Astrocyte (in vitro differentiated cells and primary cell): ENCODE data around the gene PCGF3. TPM values are rescaled to one million over a fixed set of nuclear protein-coding genes. Genes with fewer than 3 reads are reported as not detected.

ENCODE experiments used
- DNase-seq: peaks from one replicate; pipeline ENCODE4 v3.0.0-alpha.2; 2010; ENCODE audit warnings: low read depth
- FAIRE-seq: peaks from 2 replicates; lab custom pipeline; 2011; peaks lifted over from hg19 to GRCh38; lab: Jason Lieb, UNC
- H2AFZ ChIP-seq: 2 replicates; pipeline ENCODE4 v1.6.0; 2012; ENCODE audit warnings: low read depth, low read length, inconsistent platforms
- H3K27ac ChIP-seq: 2 replicates; pipeline ENCODE4 v1.5.1; 2011; ENCODE audit warnings: low read depth, low read length, inconsistent platforms
- H3K27me3 ChIP-seq: 2 replicates; pipeline ENCODE4 v1.6.0; 2011; ENCODE audit warnings: low read length, inconsistent platforms; ENCODE audit not compliant: insufficient read depth
- H3K36me3 ChIP-seq: 2 replicates; pipeline ENCODE4 v1.5.1; 2011; ENCODE audit warnings: low read length, inconsistent platforms; ENCODE audit not compliant: insufficient read depth
- H3K4me1 ChIP-seq: 2 replicates; pipeline ENCODE4 v1.5.1; 2011; ENCODE audit warnings: low read length, inconsistent platforms; ENCODE audit not compliant: insufficient read depth
- H3K4me2 ChIP-seq: 2 replicates; pipeline ENCODE4 v1.6.0; 2012; ENCODE audit warnings: low read length, inconsistent platforms
- H3K4me3 ChIP-seq: 2 replicates; pipeline ENCODE4 v1.5.1; 2011; ENCODE audit warnings: low read depth, mild to moderate bottlenecking, low read length, inconsistent platforms; ENCODE audit not compliant: insufficient read depth
- H3K79me2 ChIP-seq: 2 replicates; pipeline ENCODE4 v1.6.0; 2012; ENCODE audit warnings: mild to moderate bottlenecking, low read length, inconsistent platforms; ENCODE audit not compliant: insufficient read depth
- H3K9ac ChIP-seq: 2 replicates; pipeline ENCODE4 v1.6.0; 2012; ENCODE audit warnings: mild to moderate bottlenecking, low read length, inconsistent platforms
- H3K9me3 ChIP-seq: 2 replicates; pipeline ENCODE4 v1.5.1; 2012; ENCODE audit warnings: low read depth, mild to moderate bottlenecking, low read length, inconsistent platforms; ENCODE audit not compliant: insufficient read depth
- H4K20me1 ChIP-seq: 2 replicates; pipeline ENCODE4 v1.6.0; 2012; ENCODE audit warnings: low read length, inconsistent platforms; ENCODE audit not compliant: insufficient read depth
- H3K27ac Mint-ChIP-seq: one replicate; pipeline ENCODE4 v1.8.0; 2021; ENCODE audit warnings: mild to moderate bottlenecking, mixed read lengths; ENCODE audit not compliant: unreplicated experiment
- H3K27me3 Mint-ChIP-seq: one replicate; pipeline ENCODE4 v1.8.0; 2021; ENCODE audit warnings: low read depth, mixed read lengths; ENCODE audit not compliant: unreplicated experiment
- H3K36me3 Mint-ChIP-seq: one replicate; pipeline ENCODE4 v1.8.0; 2021; ENCODE audit warnings: low read depth, mixed read lengths; ENCODE audit not compliant: unreplicated experiment
- H3K4me1 Mint-ChIP-seq: one replicate; pipeline ENCODE4 v1.8.0; 2021; ENCODE audit warnings: low read depth, mixed read lengths; ENCODE audit not compliant: unreplicated experiment
- H3K4me3 Mint-ChIP-seq: one replicate; pipeline ENCODE4 v1.8.0; 2021; ENCODE audit warnings: mild to moderate bottlenecking, moderate library complexity, mixed read lengths; ENCODE audit not compliant: unreplicated experiment
- H3K9me3 Mint-ChIP-seq: one replicate; pipeline ENCODE4 v1.8.0; 2021; ENCODE audit warnings: mild to moderate bottlenecking, mixed read lengths; ENCODE audit not compliant: unreplicated experiment
- EZH2 ChIP-seq: IDR thresholded peaks from 2 replicates; pipeline ENCODE4 v1.6.1; 2012; ENCODE audit warnings: mild to moderate bottlenecking, low read length, inconsistent platforms; ENCODE audit not compliant: insufficient read depth
- total RNA-seq: library from RNA; stranded (reverse); gene quantifications from 2 replicates; pipeline ENCODE4 v1.2.1, GENCODE V29; 2021
- TF ChIP-seq, protein P1 (sequence below): IDR thresholded peaks from 2 replicates; pipeline ENCODE4 v1.5.1; 2011; ENCODE audit warnings: low read depth, mild to moderate bottlenecking, inconsistent platforms, low read length, moderate library complexity; ENCODE audit not compliant: insufficient read depth

PCGF3 gene
- total RNA-seq, 1 donor from 2014 or later: 65.7 TPM

DNA sequence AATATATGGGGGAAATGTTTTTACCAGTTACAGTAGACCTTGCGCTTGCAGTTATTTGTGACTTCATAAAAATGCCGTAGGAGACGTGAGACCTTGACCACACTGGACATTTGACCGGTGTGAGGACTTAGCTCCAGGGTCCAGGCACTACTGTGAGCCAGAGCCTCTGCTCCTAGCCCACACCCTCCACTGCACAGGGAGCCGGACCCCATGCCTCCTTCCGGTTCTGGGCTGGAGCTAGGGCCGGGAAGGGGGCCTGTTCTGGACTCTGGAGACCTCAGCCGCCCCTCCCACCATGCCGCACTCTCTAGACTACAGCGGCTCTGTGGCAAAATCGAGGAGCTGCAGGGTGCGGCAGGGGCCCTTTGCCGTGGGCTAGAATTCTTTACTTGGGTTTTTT lies 5.3 kb downstream of the PCGF3 start:
- DNase-seq (no peak), FAIRE-seq (no peak)
- no peak overlapping the region for H3K4me3 Mint-ChIP-seq
- H3K27ac ChIP-seq: no peak overlapping the region
- TF ChIP-seq, protein P1, sequence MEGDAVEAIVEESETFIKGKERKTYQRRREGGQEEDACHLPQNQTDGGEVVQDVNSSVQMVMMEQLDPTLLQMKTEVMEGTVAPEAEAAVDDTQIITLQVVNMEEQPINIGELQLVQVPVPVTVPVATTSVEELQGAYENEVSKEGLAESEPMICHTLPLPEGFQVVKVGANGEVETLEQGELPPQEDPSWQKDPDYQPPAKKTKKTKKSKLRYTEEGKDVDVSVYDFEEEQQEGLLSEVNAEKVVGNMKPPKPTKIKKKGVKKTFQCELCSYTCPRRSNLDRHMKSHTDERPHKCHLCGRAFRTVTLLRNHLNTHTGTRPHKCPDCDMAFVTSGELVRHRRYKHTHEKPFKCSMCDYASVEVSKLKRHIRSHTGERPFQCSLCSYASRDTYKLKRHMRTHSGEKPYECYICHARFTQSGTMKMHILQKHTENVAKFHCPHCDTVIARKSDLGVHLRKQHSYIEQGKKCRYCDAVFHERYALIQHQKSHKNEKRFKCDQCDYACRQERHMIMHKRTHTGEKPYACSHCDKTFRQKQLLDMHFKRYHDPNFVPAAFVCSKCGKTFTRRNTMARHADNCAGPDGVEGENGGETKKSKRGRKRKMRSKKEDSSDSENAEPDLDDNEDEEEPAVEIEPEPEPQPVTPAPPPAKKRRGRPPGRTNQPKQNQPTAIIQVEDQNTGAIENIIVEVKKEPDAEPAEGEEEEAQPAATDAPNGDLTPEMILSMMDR: no peak
- no peak for TF ChIP-seq EZH2
- no peak overlapping the region for H3K9ac ChIP-seq
- peaks cover 91% of the 10 kb centered on the region for H3K79me2 ChIP-seq
- H3K4me1 Mint-ChIP-seq: peaks cover 13% of the 10 kb centered on the region
- no peaks in the 10 kb centered on the region for H3K27me3 Mint-ChIP-seq
- no peak overlapping the region for H2AFZ ChIP-seq
- peaks cover 10% of the 10 kb centered on the region for H3K4me1 ChIP-seq
- peaks cover 4% of the 10 kb centered on the region for H3K36me3 Mint-ChIP-seq
- H3K4me3 ChIP-seq: no peak overlapping the region
- H3K36me3 ChIP-seq: peaks cover 2% of the 10 kb centered on the region
- no peak overlapping the region for H3K4me2 ChIP-seq
- H3K9me3 Mint-ChIP-seq: no peaks in the 10 kb centered on the region
- no peaks in the 10 kb centered on the region for H3K9me3 ChIP-seq
- H4K20me1 ChIP-seq: peaks cover 74% of the 10 kb centered on the region
- no peak overlapping the region for H3K27ac Mint-ChIP-seq
- no peaks in the 10 kb centered on the region for H3K27me3 ChIP-seq

DNA sequence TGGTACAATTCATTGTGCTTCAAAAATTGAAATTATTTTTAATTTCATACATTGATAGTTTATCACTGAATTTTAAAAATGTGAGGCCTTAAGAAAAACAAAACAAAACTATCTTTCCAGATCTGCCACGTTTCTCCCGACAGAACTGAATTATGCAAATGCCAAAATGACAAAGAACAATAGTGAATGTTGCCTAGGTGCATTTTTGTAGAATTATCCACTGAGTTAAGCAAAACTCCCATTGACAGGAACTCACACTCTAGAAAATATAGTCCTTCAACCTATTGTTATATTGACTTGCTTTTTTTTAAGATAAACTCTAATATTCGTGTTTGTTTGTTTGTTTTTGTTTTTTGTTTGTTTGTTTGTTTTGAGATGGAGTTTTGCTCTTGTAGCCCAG lies 6.5 kb downstream of the PCGF3 start:
- H3K27ac Mint-ChIP-seq: no peak overlapping the region

More for the DNA sequence above, 6.5 kb downstream of the PCGF3 start:
- Mint-ChIP-seq H3K9me3 (no peaks in the 10 kb centered on the region), H3K4me3 (no peak overlapping the region), H3K27me3 (no peaks in the 10 kb centered on the region), H3K4me1 (peaks cover 13% of the 10 kb centered on the region), H3K36me3 (peaks cover 4% of the 10 kb centered on the region)
- no peak overlapping the region for H2AFZ ChIP-seq
- no peak overlapping the region for H3K4me2 ChIP-seq
- TF ChIP-seq EZH2: no peak
- TF ChIP-seq, protein P1: no peak
- H3K4me3 ChIP-seq: no peak overlapping the region
- H3K27ac ChIP-seq: no peak overlapping the region
- H3K9ac ChIP-seq: no peak overlapping the region
- no peak for DNase-seq
- peaks cover 88% of the 10 kb centered on the region for H3K79me2 ChIP-seq
- no peaks in the 10 kb centered on the region for H3K27me3 ChIP-seq
- H3K36me3 ChIP-seq: peaks cover 2% of the 10 kb centered on the region
- FAIRE-seq: no peak
- no peaks in the 10 kb centered on the region for H3K9me3 ChIP-seq
- peaks cover 8% of the 10 kb centered on the region for H3K4me1 ChIP-seq
- H4K20me1 ChIP-seq: peaks cover 71% of the 10 kb centered on the region
